ENCODE data around the gene NANP. TPM values are rescaled to one million over a fixed set of nuclear protein-coding genes. Genes with fewer than 3 reads are reported as not detected.

The NANP gene
- total and polyA plus RNA-seq, 2 of the 13 experiments (the other 11 are each of a cell fraction or from before 2014, with no cell fraction given): 8.9 to 21.5 TPM

DNA sequence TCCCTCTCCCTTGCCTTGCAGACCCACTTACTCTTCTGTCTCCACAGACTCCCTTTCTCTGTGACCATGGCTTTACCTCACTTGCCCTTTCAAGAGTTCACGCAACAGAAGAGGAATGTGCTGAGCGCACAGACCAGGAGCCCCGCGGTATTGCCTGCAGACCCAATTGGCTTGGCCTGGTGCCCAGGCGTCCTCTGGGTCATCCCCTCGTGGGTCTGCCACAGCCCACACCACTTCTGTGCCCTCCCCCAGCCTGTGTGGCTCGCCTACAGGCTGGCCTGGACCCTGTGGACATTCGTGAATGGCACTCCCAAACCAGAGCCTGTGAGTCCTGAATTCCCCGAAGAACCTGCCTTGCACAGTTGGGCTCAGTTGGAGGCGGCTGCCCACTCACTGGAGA, 23.2 kb downstream of the NANP start (continued):
- TF ChIP-seq, protein P1, sequence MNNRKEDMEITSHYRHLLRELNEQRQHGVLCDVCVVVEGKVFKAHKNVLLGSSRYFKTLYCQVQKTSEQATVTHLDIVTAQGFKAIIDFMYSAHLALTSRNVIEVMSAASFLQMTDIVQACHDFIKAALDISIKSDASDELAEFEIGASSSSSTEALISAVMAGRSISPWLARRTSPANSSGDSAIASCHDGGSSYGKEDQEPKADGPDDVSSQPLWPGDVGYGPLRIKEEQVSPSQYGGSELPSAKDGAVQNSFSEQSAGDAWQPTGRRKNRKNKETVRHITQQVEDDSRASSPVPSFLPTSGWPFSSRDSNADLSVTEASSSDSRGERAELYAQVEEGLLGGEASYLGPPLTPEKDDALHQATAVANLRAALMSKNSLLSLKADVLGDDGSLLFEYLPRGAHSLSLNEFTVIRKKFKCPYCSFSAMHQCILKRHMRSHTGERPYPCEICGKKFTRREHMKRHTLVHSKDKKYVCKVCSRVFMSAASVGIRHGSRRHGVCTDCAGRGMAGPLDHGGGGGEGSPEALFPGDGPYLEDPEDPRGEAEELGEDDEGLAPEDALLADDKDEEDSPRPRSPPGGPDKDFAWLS (CRISPR knock-in tag; IDR thresholded peaks at IDR 0.05; ENCODE audit: borderline replicate concordance): no peak
- TF ChIP-seq MEIS1 (CRISPR knock-in tag; IDR thresholded peaks at IDR 0.05; ENCODE audit: borderline replicate concordance) (no peak), MAFF (IDR thresholded peaks at IDR 0.05; ENCODE audit: low read depth, low read length) (peak; percentile 60; the same call in 1 of the 2 replicates)

DNA sequence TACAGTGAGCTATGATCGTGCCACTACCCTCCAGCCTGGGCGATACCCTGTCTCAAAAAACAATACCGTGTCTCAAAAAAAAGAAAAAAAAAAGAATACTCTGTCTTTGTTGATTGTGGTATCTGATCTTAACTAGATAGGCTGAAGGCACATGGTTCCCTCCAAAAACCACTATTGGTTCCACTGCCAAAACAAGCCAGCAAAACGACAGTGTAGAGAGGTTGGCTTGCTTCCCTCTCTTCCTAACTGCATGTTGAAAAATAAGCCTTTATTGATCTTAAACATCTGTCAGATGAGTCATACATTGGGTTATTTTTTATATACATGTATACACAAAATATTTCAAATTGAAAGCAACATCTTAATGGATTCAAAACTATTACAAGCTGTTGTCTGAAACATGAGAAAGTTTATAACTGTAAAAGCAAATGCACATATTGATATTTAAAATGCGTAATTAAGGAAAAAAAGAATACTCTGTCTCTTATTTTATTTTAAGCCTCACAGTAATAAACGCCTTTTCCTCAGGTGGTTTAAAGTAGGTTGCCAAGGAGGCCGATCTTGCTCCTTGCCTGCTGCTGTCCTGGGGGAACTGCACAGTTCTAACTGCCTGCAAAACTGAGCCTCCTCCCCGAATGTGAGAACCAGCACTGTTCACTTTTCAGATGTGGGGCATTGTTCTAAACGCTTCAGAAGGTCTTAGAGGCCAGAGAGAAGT, 31.5 kb downstream of the NANP start:
- Histone ChIP-seq H3K79me2 (ENCODE audit: insufficient read depth, low read length) (no peaks in the 10 kb centered on the region), H3K9me3 (ENCODE audit: low read length) (no peaks in the 10 kb centered on the region), H3K27ac (ENCODE audit: extremely low read length, insufficient read depth, low read length) (no peak overlapping the region), H3K27me3 (ENCODE audit: control insufficient read depth in 1 of 2, insufficient read depth in 2 of 2, low read length in 2 of 2) (0 out of 5 replicates have a peak, but pooled peaks cover 0 to 3% of the 10 kb centered on the region in 2 experiments), H3K9ac (ENCODE audit: insufficient read depth, low read depth, low read length) (no peak overlapping the region), H2AFZ (ENCODE audit: low read length) (no peak overlapping the region), H3K4me2 (ENCODE audit: low read depth, low read length) (no peak overlapping the region), H3K36me3 (replicated peaks in 1 of 2; ENCODE audit: control insufficient read depth in 1 of 2, insufficient read depth in 2 of 2, low read length in 2 of 2) (no peaks in the 10 kb centered on the region), H3K4me1 (ENCODE audit: insufficient read depth, low read length) (peaks cover 7% of the 10 kb centered on the region; the same call in 1 of the 2 replicates), H3K4me3 (replicated peaks in 1 of 3; ENCODE audit: insufficient read depth in 1 of 3, low read depth in 2 of 3, low read length in 3 of 3) (no peak overlapping the region), H4K20me1 (ENCODE audit: insufficient read depth, low read length) (no peaks in the 10 kb centered on the region)
- no peak for DNase-seq (ENCODE audit: low spot score)
- intact Hi-C loops (cut with micrococcal nuclease; ENCODE audit: unreplicated experiment): no loop called here
- WGBS (ENCODE audit: low lambda C conversion rate): 49% methylated on average over 9 of the region's 9 CpGs
- CTCF ChIA-PET (ENCODE audit: low intra/inter-chr PET ratio, low total read pairs): no interaction called here
- FAIRE-seq: no peak
- ATAC-seq: no peak
- TF ChIP-seq ATF7-NPFF (CRISPR knock-in tag; IDR thresholded peaks at IDR 0.05; ENCODE audit: low read depth) (no peak), MYC (CRISPR knock-in tag; IDR thresholded peaks at IDR 0.05; ENCODE audit: borderline replicate concordance) (no peak), CAMTA2 (CRISPR knock-in tag; IDR thresholded peaks at IDR 0.05; ENCODE audit: borderline replicate concordance) (no peak)
- TF ChIP-seq, protein P2, sequence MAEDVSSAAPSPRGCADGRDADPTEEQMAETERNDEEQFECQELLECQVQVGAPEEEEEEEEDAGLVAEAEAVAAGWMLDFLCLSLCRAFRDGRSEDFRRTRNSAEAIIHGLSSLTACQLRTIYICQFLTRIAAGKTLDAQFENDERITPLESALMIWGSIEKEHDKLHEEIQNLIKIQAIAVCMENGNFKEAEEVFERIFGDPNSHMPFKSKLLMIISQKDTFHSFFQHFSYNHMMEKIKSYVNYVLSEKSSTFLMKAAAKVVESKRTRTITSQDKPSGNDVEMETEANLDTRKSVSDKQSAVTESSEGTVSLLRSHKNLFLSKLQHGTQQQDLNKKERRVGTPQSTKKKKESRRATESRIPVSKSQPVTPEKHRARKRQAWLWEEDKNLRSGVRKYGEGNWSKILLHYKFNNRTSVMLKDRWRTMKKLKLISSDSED (CRISPR knock-in tag; IDR thresholded peaks at IDR 0.05): no peak
- TF ChIP-seq, protein P3, sequence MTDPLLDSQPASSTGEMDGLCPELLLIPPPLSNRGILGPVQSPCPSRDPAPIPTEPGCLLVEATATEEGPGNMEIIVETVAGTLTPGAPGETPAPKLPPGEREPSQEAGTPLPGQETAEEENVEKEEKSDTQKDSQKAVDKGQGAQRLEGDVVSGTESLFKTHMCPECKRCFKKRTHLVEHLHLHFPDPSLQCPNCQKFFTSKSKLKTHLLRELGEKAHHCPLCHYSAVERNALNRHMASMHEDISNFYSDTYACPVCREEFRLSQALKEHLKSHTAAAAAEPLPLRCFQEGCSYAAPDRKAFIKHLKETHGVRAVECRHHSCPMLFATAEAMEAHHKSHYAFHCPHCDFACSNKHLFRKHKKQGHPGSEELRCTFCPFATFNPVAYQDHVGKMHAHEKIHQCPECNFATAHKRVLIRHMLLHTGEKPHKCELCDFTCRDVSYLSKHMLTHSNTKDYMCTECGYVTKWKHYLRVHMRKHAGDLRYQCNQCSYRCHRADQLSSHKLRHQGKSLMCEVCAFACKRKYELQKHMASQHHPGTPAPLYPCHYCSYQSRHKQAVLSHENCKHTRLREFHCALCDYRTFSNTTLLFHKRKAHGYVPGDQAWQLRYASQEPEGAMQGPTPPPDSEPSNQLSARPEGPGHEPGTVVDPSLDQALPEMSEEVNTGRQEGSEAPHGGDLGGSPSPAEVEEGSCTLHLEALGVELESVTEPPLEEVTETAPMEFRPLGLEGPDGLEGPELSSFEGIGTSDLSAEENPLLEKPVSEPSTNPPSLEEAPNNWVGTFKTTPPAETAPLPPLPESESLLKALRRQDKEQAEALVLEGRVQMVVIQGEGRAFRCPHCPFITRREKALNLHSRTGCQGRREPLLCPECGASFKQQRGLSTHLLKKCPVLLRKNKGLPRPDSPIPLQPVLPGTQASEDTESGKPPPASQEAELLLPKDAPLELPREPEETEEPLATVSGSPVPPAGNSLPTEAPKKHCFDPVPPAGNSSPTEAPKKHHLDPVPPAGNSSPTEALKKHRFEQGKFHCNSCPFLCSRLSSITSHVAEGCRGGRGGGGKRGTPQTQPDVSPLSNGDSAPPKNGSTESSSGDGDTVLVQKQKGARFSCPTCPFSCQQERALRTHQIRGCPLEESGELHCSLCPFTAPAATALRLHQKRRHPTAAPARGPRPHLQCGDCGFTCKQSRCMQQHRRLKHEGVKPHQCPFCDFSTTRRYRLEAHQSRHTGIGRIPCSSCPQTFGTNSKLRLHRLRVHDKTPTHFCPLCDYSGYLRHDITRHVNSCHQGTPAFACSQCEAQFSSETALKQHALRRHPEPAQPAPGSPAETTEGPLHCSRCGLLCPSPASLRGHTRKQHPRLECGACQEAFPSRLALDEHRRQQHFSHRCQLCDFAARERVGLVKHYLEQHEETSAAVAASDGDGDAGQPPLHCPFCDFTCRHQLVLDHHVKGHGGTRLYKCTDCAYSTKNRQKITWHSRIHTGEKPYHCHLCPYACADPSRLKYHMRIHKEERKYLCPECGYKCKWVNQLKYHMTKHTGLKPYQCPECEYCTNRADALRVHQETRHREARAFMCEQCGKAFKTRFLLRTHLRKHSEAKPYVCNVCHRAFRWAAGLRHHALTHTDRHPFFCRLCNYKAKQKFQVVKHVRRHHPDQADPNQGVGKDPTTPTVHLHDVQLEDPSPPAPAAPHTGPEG (CRISPR knock-in tag; IDR thresholded peaks at IDR 0.05): no peak
- BruUV-seq (replicated peaks): no TSS peak
- in situ Hi-C loops (cut with HindIII; ENCODE audit: extremely low pct_ligation_motif_present, low pct_unique_long_range_greater_than_20kb): no loop called here
- POLR2A ChIA-PET: interaction anchor here (1.9 kb wide), 1 partner anchor 8 kb away, joined by 4 read pairs; no protein-coding TSS in a partner anchor

Measured in HepG2 (cell line).